Measurements from ENCODE around the gene ETV7. TPM values are rescaled to one million over a fixed set of nuclear protein-coding genes. Genes with fewer than 3 reads are reported as not detected.

ETV7 gene
- total RNA-seq, 2 experiments from 2014 or later = 0.51 to 0.86 TPM

DNA sequence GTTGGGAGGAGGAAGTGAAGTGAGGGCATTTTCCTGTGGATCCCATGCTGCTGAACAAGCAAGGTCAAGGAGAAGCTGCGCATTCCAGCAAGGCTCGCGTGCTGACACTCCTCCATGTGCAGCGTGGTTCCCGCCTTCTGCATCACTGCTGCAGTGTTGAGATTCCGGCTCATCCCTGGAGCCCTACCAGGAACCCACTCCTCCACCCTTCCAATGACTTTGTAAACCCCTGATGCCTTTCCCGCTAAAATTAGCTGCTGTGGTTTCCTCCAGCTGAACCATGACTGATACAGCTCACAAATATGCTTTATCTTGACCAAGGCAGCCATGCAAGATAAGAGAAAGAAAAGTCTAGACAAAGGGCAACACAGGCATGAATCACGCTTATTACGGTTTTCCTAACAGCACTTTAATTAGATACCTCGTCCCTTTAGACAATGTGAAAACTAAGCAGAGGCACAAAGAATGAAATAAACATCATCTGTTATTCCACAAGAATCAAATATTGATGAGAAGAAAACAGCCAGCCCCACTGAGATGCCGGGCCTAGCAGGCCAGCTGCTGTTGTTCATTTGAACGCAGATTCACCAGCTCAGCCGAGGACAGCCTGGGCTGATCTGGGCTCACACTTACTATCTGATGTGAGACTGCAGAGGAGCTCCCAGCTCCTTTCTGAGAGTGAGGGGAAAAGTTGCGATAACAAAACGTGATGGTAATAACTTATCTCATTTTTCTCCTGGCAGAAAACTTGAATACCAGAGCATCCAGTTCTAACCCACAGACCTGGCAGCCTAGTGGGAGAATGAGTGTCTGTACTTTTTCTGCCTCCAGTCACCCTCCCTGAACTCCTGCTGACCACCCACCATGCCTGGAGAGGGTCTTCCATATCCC is 36.5 kb downstream of the ETV7 start:
- H3K27me3 Mint-ChIP-seq = peaks cover 2% of the 10 kb centered on the region
- H3K36me3 Mint-ChIP-seq (ENCODE audit: low read depth) = no peaks in the 10 kb centered on the region
- no peak for ATAC-seq
- H3K4me1 Mint-ChIP-seq (ENCODE audit: low read depth) = peaks cover 5% of the 10 kb centered on the region
- H3K4me3 Mint-ChIP-seq = no peak overlapping the region
- DNase-seq = no peak
- no peak overlapping the region for H3K27ac Mint-ChIP-seq
- POLR2A ChIA-PET = no interaction called here
- intact Hi-C loops (cut with micrococcal nuclease) = no loop called here
- CTCF ChIA-PET = interaction anchor here (1.0 to 3.2 kb wide), 4 partner anchors 7 to 256 kb away, joined by 4 to 19 read pairs (median 8); no protein-coding TSS in a partner anchor
- TF ChIP-seq, protein P1, sequence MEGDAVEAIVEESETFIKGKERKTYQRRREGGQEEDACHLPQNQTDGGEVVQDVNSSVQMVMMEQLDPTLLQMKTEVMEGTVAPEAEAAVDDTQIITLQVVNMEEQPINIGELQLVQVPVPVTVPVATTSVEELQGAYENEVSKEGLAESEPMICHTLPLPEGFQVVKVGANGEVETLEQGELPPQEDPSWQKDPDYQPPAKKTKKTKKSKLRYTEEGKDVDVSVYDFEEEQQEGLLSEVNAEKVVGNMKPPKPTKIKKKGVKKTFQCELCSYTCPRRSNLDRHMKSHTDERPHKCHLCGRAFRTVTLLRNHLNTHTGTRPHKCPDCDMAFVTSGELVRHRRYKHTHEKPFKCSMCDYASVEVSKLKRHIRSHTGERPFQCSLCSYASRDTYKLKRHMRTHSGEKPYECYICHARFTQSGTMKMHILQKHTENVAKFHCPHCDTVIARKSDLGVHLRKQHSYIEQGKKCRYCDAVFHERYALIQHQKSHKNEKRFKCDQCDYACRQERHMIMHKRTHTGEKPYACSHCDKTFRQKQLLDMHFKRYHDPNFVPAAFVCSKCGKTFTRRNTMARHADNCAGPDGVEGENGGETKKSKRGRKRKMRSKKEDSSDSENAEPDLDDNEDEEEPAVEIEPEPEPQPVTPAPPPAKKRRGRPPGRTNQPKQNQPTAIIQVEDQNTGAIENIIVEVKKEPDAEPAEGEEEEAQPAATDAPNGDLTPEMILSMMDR (IDR thresholded peaks at IDR 0.05) = no peak
- H3K9me3 Mint-ChIP-seq = no peaks in the 10 kb centered on the region

DNA sequence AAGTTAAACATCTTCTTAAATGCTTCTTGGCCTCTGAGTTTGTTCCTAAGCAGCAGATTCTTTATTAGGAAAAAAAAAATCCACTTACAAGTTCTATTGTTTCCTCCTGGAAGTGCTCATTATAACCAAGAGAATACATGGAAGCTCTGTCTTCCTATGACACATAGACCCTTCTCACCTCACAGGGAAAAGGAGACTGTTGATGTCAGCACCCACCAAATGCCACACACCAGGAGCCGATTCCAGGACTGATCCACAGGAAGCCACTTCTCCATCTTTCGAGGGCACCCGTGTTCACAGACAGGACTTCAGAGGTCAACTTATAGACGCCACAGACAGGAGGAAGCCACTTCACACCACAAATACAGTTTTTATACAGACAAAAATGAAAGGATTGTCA is 37.4 kb downstream of the ETV7 start:
- intact Hi-C loops (cut with micrococcal nuclease) = no loop called here
- POLR2A ChIA-PET = no interaction called here
- H3K27me3 Mint-ChIP-seq = peaks cover 2% of the 10 kb centered on the region

DNA sequence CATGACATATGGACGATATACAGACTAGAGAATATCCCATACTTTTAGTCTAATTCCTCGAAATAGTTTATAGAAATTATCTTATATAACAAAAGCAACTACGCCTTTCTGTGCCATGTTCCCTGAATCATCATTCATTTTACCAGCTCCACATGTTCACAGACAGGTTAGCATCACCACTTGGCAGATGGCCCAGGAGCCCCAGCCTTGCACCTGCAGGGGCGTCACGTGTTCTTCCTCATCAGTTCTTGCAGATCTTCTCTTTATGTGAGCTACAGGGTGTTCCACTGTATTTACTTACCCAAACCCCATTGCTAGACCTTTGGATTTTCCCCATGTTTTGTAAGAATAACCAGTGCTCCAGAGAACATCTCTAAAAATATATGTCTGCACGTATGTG is 38.2 kb downstream of the ETV7 start:
- Mint-ChIP-seq H3K4me3 (no peak overlapping the region), H3K9me3 (no peaks in the 10 kb centered on the region), H3K27me3 (peaks cover 2% of the 10 kb centered on the region), H3K36me3 (ENCODE audit: low read depth) (no peaks in the 10 kb centered on the region), H3K4me1 (ENCODE audit: low read depth) (no peaks in the 10 kb centered on the region), H3K27ac (no peak overlapping the region)
- ATAC-seq (no peak), DNase-seq (peak; percentile 26)
- ChIA-PET POLR2A (interaction anchor here (0.7 kb wide), 1 partner anchor 15 kb away, joined by 3 read pairs; no protein-coding TSS in a partner anchor), CTCF (interaction anchor here (0.7 to 3.2 kb wide), 4 partner anchors 8 to 280 kb away, joined by 4 to 19 read pairs (median 8); no protein-coding TSS in a partner anchor)
- TF ChIP-seq, protein P1 (IDR thresholded peaks at IDR 0.05) = no peak
- intact Hi-C loops (cut with micrococcal nuclease) = no loop called here

More for the DNA sequence above, 37.4 kb downstream of the ETV7 start:
- no peaks in the 10 kb centered on the region for H3K4me1 Mint-ChIP-seq (ENCODE audit: low read depth)
- no peak overlapping the region for H3K4me3 Mint-ChIP-seq
- CTCF ChIA-PET = interaction anchor here (1.1 to 3.2 kb wide), 3 partner anchors 8 to 10 kb away, joined by 5 to 19 read pairs (median 10); no protein-coding TSS in a partner anchor
- TF ChIP-seq, protein P1 (IDR thresholded peaks at IDR 0.05) = no peak
- DNase-seq = no peak
- H3K27ac Mint-ChIP-seq = no peak overlapping the region
- H3K9me3 Mint-ChIP-seq = no peaks in the 10 kb centered on the region
- ATAC-seq = no peak
- H3K36me3 Mint-ChIP-seq (ENCODE audit: low read depth) = no peaks in the 10 kb centered on the region

DNA sequence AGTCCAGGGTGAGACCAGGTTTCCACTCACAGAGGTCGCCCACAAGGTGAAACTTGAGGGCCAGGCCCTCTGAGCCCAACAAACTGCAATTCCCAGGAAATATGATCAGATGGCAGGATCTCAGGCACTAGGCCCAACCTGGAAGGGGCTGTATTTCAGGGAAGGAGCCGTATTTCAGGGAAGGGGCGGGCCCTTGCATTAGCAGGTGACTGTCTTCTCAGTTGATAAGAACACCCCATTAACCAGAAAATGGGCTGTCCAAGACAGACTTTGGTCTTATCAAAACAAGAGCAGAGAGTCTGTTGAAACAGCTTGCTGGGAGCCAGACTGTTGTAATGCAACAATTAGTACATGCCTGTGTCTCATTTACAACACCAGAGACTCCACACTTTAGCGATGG is 39.8 kb downstream of the ETV7 start:
- Mint-ChIP-seq H3K27ac (no peak overlapping the region), H3K9me3 (no peaks in the 10 kb centered on the region), H3K4me3 (no peak overlapping the region), H3K36me3 (ENCODE audit: low read depth) (no peaks in the 10 kb centered on the region), H3K4me1 (ENCODE audit: low read depth) (no peaks in the 10 kb centered on the region), H3K27me3 (peaks cover 2% of the 10 kb centered on the region)
- DNase-seq = no peak
- intact Hi-C loops (cut with micrococcal nuclease) = no loop called here
- TF ChIP-seq, protein P1 (IDR thresholded peaks at IDR 0.05) = no peak
- CTCF ChIA-PET = interaction anchor here (1.1 to 2.5 kb wide), 3 partner anchors 11 to 45 kb away, joined by 3 to 9 read pairs (median 3); no protein-coding TSS in a partner anchor
- ATAC-seq = no peak
- POLR2A ChIA-PET = interaction anchor here (0.6 kb wide), 1 partner anchor 347 kb away, joined by 3 read pairs; no protein-coding TSS in a partner anchor

Measured in activated CD8-positive, alpha-beta T cell treated with anti-CD3 and anti-CD28 coated beads for 36 hours (primary cell).